Erythroblast (primary cell): ENCODE data around the gene REM2.

Experiments used
- GATA1 ChIP-seq: IDR thresholded peaks from 2 replicates; pipeline ENCODE4 v1.6.1; 2011; ENCODE audit warnings: low read depth, mild to moderate bottlenecking, control low read depth, low read length, moderate library complexity
- POLR2A ChIP-seq: IDR thresholded peaks from 2 replicates; pipeline ENCODE4 v1.6.1; 2011; ENCODE audit warnings: mild to moderate bottlenecking, low read length

- TF ChIP-seq POLR2A (no peak), GATA1 (no peak)
These were observed 29.9 kb upstream of the REM2 start for GRCh38 chr14:22852940-22853767.
